Measurements from ENCODE around the gene GATA3. TPM values are rescaled to one million over a fixed set of nuclear protein-coding genes. Genes with fewer than 3 reads are reported as not detected.

The GATA3 gene
- total RNA-seq, 4 donors from 2014 or later = 110 to 303 (median 163) TPM

DNA sequence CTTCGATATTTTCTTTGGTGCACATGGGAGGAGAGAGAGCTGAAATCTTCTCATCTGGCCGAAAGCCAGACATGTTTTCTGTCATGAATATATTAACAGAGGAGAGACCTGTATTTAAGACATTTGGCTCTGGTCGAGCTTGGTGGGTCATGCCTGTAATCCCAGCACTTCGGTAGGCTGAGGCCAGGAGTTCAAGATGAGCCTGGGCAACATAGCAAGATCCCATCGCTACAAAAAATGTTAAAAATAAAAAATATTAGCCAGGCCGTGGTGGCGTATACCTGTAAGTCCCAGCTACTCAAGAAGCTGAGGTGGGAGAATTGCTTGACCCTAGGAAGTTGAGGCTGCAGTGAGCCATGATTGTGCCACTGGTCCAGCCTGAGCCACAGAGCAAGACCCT lies 21.9 kb upstream of the GATA3 start:
- intact Hi-C loops (cut with DNase I; ENCODE audit: low total_unique reads) = no loop called here
- TF ChIP-seq, protein P1, sequence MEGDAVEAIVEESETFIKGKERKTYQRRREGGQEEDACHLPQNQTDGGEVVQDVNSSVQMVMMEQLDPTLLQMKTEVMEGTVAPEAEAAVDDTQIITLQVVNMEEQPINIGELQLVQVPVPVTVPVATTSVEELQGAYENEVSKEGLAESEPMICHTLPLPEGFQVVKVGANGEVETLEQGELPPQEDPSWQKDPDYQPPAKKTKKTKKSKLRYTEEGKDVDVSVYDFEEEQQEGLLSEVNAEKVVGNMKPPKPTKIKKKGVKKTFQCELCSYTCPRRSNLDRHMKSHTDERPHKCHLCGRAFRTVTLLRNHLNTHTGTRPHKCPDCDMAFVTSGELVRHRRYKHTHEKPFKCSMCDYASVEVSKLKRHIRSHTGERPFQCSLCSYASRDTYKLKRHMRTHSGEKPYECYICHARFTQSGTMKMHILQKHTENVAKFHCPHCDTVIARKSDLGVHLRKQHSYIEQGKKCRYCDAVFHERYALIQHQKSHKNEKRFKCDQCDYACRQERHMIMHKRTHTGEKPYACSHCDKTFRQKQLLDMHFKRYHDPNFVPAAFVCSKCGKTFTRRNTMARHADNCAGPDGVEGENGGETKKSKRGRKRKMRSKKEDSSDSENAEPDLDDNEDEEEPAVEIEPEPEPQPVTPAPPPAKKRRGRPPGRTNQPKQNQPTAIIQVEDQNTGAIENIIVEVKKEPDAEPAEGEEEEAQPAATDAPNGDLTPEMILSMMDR (IDR thresholded peaks at IDR 0.05) = no peak
- no peak for TF ChIP-seq POLR2A (IDR thresholded peaks at IDR 0.05)
- no peak overlapping the region for H3K4me3 ChIP-seq (ENCODE audit: low read depth, poor library complexity, severe bottlenecking)
- 94 to 95% methylated on average over 7 of the region's 7 CpGs for WGBS, 2 donors
- peak in 1 of 2 donors; percentile 40 for DNase-seq (ENCODE audit: low spot score in 2 of 2)

DNA sequence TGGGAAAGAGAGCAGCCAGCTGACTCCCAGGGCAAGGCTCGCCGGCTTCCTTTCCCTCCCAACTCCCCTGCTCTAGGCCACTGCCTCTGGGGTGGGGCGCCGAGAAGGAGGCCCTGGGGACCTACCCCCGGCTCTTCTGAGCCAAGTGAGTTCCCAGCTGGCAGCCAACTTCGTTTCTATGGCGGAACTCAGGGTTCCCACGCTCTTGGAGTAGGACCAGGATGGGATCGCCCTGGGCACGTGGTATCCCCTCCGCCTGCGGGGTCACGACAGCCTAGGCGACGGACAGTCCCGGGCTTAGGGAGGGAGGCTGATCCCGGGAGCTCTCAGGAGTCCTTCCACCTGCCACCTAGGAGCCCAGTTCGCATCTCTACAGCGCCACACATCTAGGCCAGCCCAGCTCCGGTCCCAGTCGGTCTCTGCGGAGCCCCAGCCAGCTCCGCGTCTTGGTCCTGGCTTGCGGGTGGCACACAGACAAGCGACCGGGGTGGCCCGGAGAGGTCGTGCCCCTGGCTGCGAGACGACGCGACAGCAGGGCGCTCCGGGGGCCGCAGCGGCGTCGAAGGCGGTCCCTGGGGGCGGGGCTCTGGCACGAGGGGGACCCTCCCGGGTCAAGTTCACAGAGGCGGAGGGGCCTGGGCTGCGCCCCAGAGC lies 20.5 kb upstream of the GATA3 start:
- DNase-seq (ENCODE audit: low spot score in 2 of 2) = peak in 1 of 2 donors; percentile 84
- H3K4me3 ChIP-seq (ENCODE audit: low read depth, poor library complexity, severe bottlenecking) = peak overlapping the region; percentile 1
- no peak for TF ChIP-seq POLR2A (IDR thresholded peaks at IDR 0.05)
- TF ChIP-seq, protein P1 (IDR thresholded peaks at IDR 0.05) = no peak
- 4 to 8% methylated on average over 22 to 34 of the region's 45 CpGs for WGBS, 2 donors
- intact Hi-C loops (cut with DNase I; ENCODE audit: low total_unique reads) = no loop called here

DNA sequence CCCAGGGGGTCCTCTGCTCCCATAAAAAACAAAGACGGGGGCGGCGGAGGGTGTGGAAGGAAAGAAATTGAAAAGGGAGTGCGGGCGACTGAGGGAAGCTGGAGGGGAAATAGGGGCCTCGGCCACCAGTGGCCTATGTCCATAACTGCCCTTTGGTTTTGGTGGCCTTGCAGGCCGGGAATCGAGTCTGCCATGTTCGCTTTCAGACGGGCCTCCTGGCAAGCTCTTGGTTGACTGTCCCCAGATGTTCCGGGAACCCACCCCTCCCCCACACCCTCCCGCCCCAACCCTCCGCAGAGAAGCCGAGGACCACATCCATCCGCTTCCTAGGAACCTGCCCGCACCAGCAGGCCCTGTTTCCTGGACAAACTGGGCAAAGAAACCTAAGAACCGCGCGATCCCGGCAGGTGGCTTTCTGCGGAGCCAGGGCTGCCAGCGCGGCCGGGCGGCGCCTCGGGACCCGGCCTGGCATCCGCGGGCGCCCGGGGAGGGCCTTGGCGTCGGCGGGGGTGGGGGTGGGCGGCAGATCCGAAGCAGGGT lies 20.0 kb upstream of the GATA3 start:
- WGBS, 2 donors = 5 to 11% methylated on average over 32 to 34 of the region's 37 CpGs
- TF ChIP-seq, protein P1 (IDR thresholded peaks at IDR 0.05) = no peak
- no peak for TF ChIP-seq POLR2A (IDR thresholded peaks at IDR 0.05)
- H3K4me3 ChIP-seq (ENCODE audit: low read depth, poor library complexity, severe bottlenecking) = peak overlapping the region; percentile 1
- intact Hi-C loops (cut with DNase I; ENCODE audit: low total_unique reads) = no loop called here
- no peak for DNase-seq (ENCODE audit: low spot score in 2 of 2)

DNA sequence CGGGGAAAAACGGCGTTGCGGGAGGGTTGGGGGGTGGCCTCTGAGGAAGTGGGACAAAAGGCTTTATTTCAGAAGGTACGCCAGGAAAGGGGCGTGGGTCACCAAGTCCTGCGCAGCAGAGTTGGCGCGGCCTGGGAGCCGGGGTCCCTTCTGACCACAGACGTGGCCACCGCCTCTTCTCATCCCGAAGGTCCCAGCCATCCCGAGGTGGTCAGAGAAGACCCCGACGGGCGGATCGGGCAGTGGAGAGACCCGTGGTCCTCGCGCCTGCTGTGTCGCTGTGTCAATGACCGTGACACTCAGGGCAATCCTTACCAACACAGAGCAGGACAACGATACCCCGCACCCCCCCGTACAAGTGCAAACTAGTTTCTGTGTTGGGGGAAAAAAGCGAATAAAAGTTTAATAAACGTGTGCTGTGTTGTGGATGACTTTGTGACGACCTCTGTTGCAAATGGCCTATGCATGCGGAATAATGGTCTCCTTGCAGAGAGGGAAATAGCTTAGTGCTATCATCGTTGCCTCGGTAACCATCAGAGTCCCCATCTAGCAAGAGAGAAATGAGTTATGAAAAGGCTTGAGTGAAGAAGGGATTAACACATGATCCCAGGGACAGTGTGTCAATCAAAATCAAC lies 19.4 kb upstream of the GATA3 start:
- WGBS, 2 donors = 12 to 17% methylated on average over 26 to 32 of the region's 32 CpGs
- no peak overlapping the region for H3K4me3 ChIP-seq (ENCODE audit: low read depth, poor library complexity, severe bottlenecking)
- TF ChIP-seq, protein P1 (IDR thresholded peaks at IDR 0.05) = no peak
- no peak for TF ChIP-seq POLR2A (IDR thresholded peaks at IDR 0.05)
- intact Hi-C loops (cut with DNase I; ENCODE audit: low total_unique reads) = no loop called here
- peak in 1 of 2 donors; percentile 78 for DNase-seq (ENCODE audit: low spot score in 2 of 2)

DNA sequence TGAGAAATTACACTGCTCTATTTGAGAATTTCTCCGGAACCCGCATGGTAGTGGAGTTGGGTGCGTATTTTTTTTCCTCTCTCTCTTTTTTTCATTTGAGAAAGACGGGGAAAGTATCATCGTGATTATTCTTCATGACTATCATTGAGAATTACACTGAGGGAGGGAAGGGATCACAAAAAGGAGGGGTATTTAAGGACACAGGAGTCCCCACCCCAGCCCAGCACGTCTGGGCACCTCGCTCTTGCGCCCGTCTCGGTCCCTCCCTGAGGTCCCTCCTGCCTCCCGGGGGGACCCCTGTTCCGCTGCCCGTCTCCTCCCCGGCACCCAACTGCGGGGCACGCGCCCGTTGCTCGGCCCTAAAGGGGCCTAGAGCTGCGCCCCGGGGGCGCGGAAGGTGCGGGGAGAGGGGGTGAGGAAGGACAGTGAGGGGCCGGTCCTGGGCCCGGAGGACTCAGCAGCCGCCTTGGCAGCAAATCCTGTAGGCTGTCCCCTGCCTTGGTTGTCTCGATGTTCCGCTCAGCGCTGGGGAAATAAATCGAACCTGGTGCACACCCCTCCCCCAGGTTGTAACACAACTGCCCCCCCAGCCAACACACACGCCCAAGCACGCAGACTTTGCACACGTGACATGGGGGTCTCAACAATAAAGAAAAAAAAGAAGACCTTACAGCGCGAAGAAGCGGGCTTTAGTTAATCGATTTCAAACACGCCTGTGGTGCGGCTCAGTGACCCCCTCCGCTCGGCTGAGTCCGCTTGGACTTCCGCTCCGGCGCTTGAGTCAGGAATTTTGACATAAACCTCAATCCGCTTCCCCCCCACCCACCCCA lies 18.6 kb upstream of the GATA3 start:
- TF ChIP-seq POLR2A (IDR thresholded peaks at IDR 0.05) = no peak
- TF ChIP-seq, protein P1 (IDR thresholded peaks at IDR 0.05) = no peak
- intact Hi-C loops (cut with DNase I; ENCODE audit: low total_unique reads) = no loop called here
- 7 to 11% methylated on average over 46 to 47 of the region's 47 CpGs for WGBS, 2 donors
- peak in 1 of 2 donors; percentile 67 for DNase-seq (ENCODE audit: low spot score in 2 of 2)
- H3K4me3 ChIP-seq (ENCODE audit: low read depth, poor library complexity, severe bottlenecking) = no peak overlapping the region

All from lower leg skin (tissue), 4 donors.